ENCODE results near the gene CNTF. TPM values are rescaled to one million over a fixed set of nuclear protein-coding genes. Genes with fewer than 3 reads are reported as not detected.
"Not testable (repeated sequence)": the region's sequence is repeated elsewhere in the genome, so short reads cannot be mapped to it uniquely, and the experiment has no call there.

CNTF gene
- 1.6 TPM for total RNA-seq (ENCODE audit: unreplicated experiment)
- long read RNA-seq, result 0 reads

GRCh38 chr11:58622344-58622743, at the start of gene CNTF:
CNTF (plus strand) TSS chr11:58622665; CDS start chr11:58622753, 88 bp downstream.
- Mint-ChIP-seq H3K27ac (ENCODE audit: unreplicated experiment) (no peak within 1 kb of the TSS), H3K9me3 (ENCODE audit: unreplicated experiment) (no peaks in the 10 kb centered on the region), H3K4me1 (ENCODE audit: unreplicated experiment) (no peaks in the 10 kb centered on the region), H3K4me3 (ENCODE audit: unreplicated experiment) (no peak within 1 kb of the TSS), H3K27me3 (ENCODE audit: unreplicated experiment) (peaks cover 2% of the 10 kb centered on the region), H3K36me3 (ENCODE audit: low read depth, unreplicated experiment) (peaks cover 36% of the 10 kb centered on the region)
- DNase-seq (ENCODE audit: low spot score), result no peak
- TF ChIP-seq CTCF (IDR thresholded peaks at IDR 0.05; ENCODE audit: unreplicated experiment), result no peak

- H3K4me1 Mint-ChIP-seq (ENCODE audit: unreplicated experiment); H3K36me3 Mint-ChIP-seq (ENCODE audit: low read depth, unreplicated experiment); H3K27me3 Mint-ChIP-seq (ENCODE audit: unreplicated experiment); H3K27ac Mint-ChIP-seq (ENCODE audit: unreplicated experiment); H3K9me3 Mint-ChIP-seq (ENCODE audit: unreplicated experiment); H3K4me3 Mint-ChIP-seq (ENCODE audit: unreplicated experiment); DNase-seq (ENCODE audit: low spot score): not testable (repeated sequence)
Measured at GRCh38 chr11:58572906-58573305, 49.6 kb upstream of the CNTF start.

GRCh38 chr11:58573451-58574104, 48.9 kb upstream of the CNTF start:
- no peak overlapping the region for H3K27ac Mint-ChIP-seq (ENCODE audit: unreplicated experiment)
- H3K9me3 Mint-ChIP-seq (ENCODE audit: unreplicated experiment), result no peaks in the 10 kb centered on the region
- no peak for TF ChIP-seq CTCF (IDR thresholded peaks at IDR 0.05; ENCODE audit: unreplicated experiment)
- peaks cover 9% of the 10 kb centered on the region for H3K36me3 Mint-ChIP-seq (ENCODE audit: low read depth, unreplicated experiment)
- DNase-seq (ENCODE audit: low spot score), result no peak
- peaks cover 10% of the 10 kb centered on the region for H3K27me3 Mint-ChIP-seq (ENCODE audit: unreplicated experiment)
- no peak overlapping the region for H3K4me3 Mint-ChIP-seq (ENCODE audit: unreplicated experiment)
- H3K4me1 Mint-ChIP-seq (ENCODE audit: unreplicated experiment), result peaks cover 15% of the 10 kb centered on the region

- Mint-ChIP-seq H3K27me3 (ENCODE audit: unreplicated experiment) (peaks cover 16% of the 10 kb centered on the region), H3K36me3 (ENCODE audit: low read depth, unreplicated experiment) (peaks cover 13% of the 10 kb centered on the region), H3K4me3 (ENCODE audit: unreplicated experiment) (no peak overlapping the region), H3K4me1 (ENCODE audit: unreplicated experiment) (peaks cover 18% of the 10 kb centered on the region), H3K27ac (ENCODE audit: unreplicated experiment) (no peak overlapping the region), H3K9me3 (ENCODE audit: unreplicated experiment) (no peaks in the 10 kb centered on the region)
- TF ChIP-seq CTCF (IDR thresholded peaks at IDR 0.05; ENCODE audit: unreplicated experiment), result no peak
- no peak for DNase-seq (ENCODE audit: low spot score)
Measured at GRCh38 chr11:58574881-58575280, 47.6 kb upstream of the CNTF start.

GRCh38 chr11:58575377-58576020, 47.0 kb upstream of the CNTF start, which contains the start of gene LPXN:
LPXN (minus strand) TSS chr11:58575856; CDS start chr11:58575772, 84 bp downstream.
- peaks cover 20% of the 10 kb centered on the region for H3K27me3 Mint-ChIP-seq (ENCODE audit: unreplicated experiment)
- H3K4me3 Mint-ChIP-seq (ENCODE audit: unreplicated experiment), result no peak within 1 kb of the TSS
- TF ChIP-seq CTCF (IDR thresholded peaks at IDR 0.05; ENCODE audit: unreplicated experiment), result no peak
- no peak for DNase-seq (ENCODE audit: low spot score)
- peaks cover 17% of the 10 kb centered on the region for H3K36me3 Mint-ChIP-seq (ENCODE audit: low read depth, unreplicated experiment)
- H3K9me3 Mint-ChIP-seq (ENCODE audit: unreplicated experiment), result no peaks in the 10 kb centered on the region
- peaks cover 24% of the 10 kb centered on the region for H3K4me1 Mint-ChIP-seq (ENCODE audit: unreplicated experiment)
- no peak within 1 kb of the TSS for H3K27ac Mint-ChIP-seq (ENCODE audit: unreplicated experiment)
